Mesendoderm (in vitro differentiated cells): ENCODE data around the gene ABCC1.
"Not testable (repeated sequence)": the region's sequence is repeated elsewhere in the genome, so short reads cannot be mapped to it uniquely, and the experiment has no call there.

Source experiments
- DNase-seq: peaks from one replicate; pipeline ENCODE4 v3.0.0; 2013
- H2AK5ac ChIP-seq: 2 replicates; pipeline ENCODE4 v1.6.1; 2013; ENCODE audit warnings: low read length, inconsistent platforms
- H2BK120ac ChIP-seq: 2 replicates; pipeline ENCODE4 v1.6.1; 2013; ENCODE audit warnings: low read depth, mild to moderate bottlenecking, low read length, moderate library complexity, mixed read lengths
- H2BK15ac ChIP-seq: replicated peaks from 2 replicates; pipeline ENCODE4 v1.6.1; 2013; ENCODE audit warnings: low read depth, mild to moderate bottlenecking, moderate library complexity
- H2BK5ac ChIP-seq: 2 replicates; pipeline ENCODE4 v1.6.1; 2013; ENCODE audit warnings: low read length, inconsistent platforms
- H3K18ac ChIP-seq: 2 replicates; pipeline ENCODE4 v1.6.1; 2013; ENCODE audit warnings: mild to moderate bottlenecking, low read length, mixed read lengths
- H3K23ac ChIP-seq: one replicate; pipeline ENCODE4 v1.6.1; 2013; ENCODE audit warnings: low read length
- H3K27ac ChIP-seq: 2 replicates; pipeline ENCODE4 v1.5.1; 2013; ENCODE audit warnings: low read depth, mild to moderate bottlenecking, inconsistent platforms, low read length, moderate library complexity
- H3K27me3 ChIP-seq: 2 replicates; pipeline ENCODE4 v1.6.1; 2013; ENCODE audit warnings: low read length, control low read depth, mild to moderate bottlenecking, inconsistent platforms; ENCODE audit not compliant: insufficient read depth, poor library complexity
- H3K36me3 ChIP-seq: 2 replicates; pipeline ENCODE4 v1.6.1; 2013; ENCODE audit warnings: low read length, inconsistent platforms; ENCODE audit not compliant: control insufficient read depth, insufficient read depth
- H3K4ac ChIP-seq: one replicate; pipeline ENCODE4 v1.6.1; 2013; ENCODE audit warnings: low read depth, mild to moderate bottlenecking, low read length, moderate library complexity
- H3K4me1 ChIP-seq: 2 replicates; pipeline ENCODE4 v1.6.1; 2013; ENCODE audit warnings: low read depth, low read length, inconsistent platforms; ENCODE audit not compliant: control insufficient read depth
- H3K4me2 ChIP-seq: 2 replicates; pipeline ENCODE4 v1.6.1; 2013; ENCODE audit warnings: low read length
- H3K4me3 ChIP-seq: 2 replicates; pipeline ENCODE4 v1.5.1; 2013; ENCODE audit warnings: mild to moderate bottlenecking, low read length
- H3K56ac ChIP-seq: one replicate; pipeline ENCODE4 v1.6.1; 2013; ENCODE audit warnings: low read length
- H3K79me1 ChIP-seq: 2 replicates; pipeline ENCODE4 v1.6.1; 2013; ENCODE audit warnings: low read length, inconsistent platforms
- H3K79me2 ChIP-seq: 2 replicates; pipeline ENCODE4 v1.6.1; 2013; ENCODE audit warnings: mild to moderate bottlenecking, low read length; ENCODE audit not compliant: control insufficient read depth, insufficient read depth
- H3K9ac ChIP-seq: 2 replicates; pipeline ENCODE4 v1.6.1; 2013; ENCODE audit warnings: low read length, inconsistent platforms
- H4K5ac ChIP-seq: one replicate; pipeline ENCODE4 v1.6.1; 2013; ENCODE audit warnings: low read length
- H4K8ac ChIP-seq: one replicate; pipeline ENCODE4 v1.6.1; 2013; ENCODE audit warnings: low read depth, mild to moderate bottlenecking, control low read depth, low read length, moderate library complexity
- WGBS: extraction: QIAGEN DNeasy Blood & Tissue Kit; methylation state at CpG from one replicate; pipeline ENCODE4 v1.1.7; 2013; ENCODE audit warnings: low lambda C conversion rate, missing lambda C conversion rate; ENCODE audit not compliant: insufficient coverage; ENCODE audit errors: extremely low coverage; 5-methylcytosine and 5-hydroxymethylcytosine counted together

The ABCC1 gene

GRCh38 chr16:15982194-15982915 lies 32.9 kb downstream of the ABCC1 start:
- not testable (repeated sequence) for H3K36me3 ChIP-seq, H3K4me3 ChIP-seq, H3K27ac ChIP-seq, DNase-seq, H3K23ac ChIP-seq, H4K5ac ChIP-seq, H3K56ac ChIP-seq, H2BK15ac ChIP-seq, H2BK120ac ChIP-seq, H3K4ac ChIP-seq, H2BK5ac ChIP-seq, H3K4me1 ChIP-seq, H3K27me3 ChIP-seq, H3K18ac ChIP-seq, H3K9ac ChIP-seq, H3K4me2 ChIP-seq, H4K8ac ChIP-seq, H2AK5ac ChIP-seq
- Histone ChIP-seq H3K79me1 (peaks cover 18% of the 10 kb centered on the region), H3K79me2 (peaks cover 37% of the 10 kb centered on the region)
- no CpG with 5 or more reads among the region's 5 CpGs for WGBS

GRCh38 chr16:15983898-15984297 lies 34.5 kb downstream of the ABCC1 start:
- Histone ChIP-seq H3K4me3 (no peak overlapping the region), H3K4ac (no peak overlapping the region), H2BK5ac (no peak overlapping the region), H2BK120ac (no peak overlapping the region), H3K4me2 (no peak overlapping the region), H3K56ac (no peak overlapping the region), H3K79me1 (peaks cover 10% of the 10 kb centered on the region), H3K4me1 (peaks cover 3% of the 10 kb centered on the region), H3K9ac (no peak overlapping the region), H3K18ac (no peak overlapping the region), H3K79me2 (peaks cover 26% of the 10 kb centered on the region), H4K5ac (no peak overlapping the region), H2AK5ac (no peak overlapping the region), H2BK15ac (no peak overlapping the region), H4K8ac (no peak overlapping the region), H3K23ac (no peak overlapping the region), H3K27me3 (no peaks in the 10 kb centered on the region), H3K36me3 (no peaks in the 10 kb centered on the region), H3K27ac (no peak overlapping the region)
- no CpG with 5 or more reads among the region's 5 CpGs for WGBS
- DNase-seq: no peak

DNA sequence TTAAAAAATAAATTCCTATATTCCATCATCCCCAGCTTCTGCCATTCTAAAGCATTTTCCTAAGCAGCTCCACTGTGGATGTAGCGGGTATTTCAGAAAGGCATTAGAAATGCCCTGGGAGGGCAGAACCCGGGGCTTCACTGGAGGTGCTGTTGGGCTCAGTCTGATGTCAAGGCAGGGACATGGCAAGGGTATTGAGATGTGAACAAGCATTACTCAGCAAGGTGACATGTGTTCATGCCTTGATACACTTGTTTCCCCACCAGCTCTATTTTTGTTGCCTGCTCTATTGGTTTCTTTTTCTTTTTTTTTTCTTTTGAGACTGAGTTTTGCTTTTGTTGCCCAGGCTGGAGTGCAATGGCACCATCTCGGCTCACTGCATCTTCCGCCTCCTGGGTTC lies 35.7 kb downstream of the ABCC1 start:
- Histone ChIP-seq H3K9ac (no peak overlapping the region), H3K23ac (no peak overlapping the region), H2BK15ac (no peak overlapping the region), H3K27ac (no peak overlapping the region), H3K27me3 (no peaks in the 10 kb centered on the region), H3K79me1 (peaks cover 14% of the 10 kb centered on the region), H3K4ac (no peak overlapping the region), H2BK120ac (no peak overlapping the region), H3K36me3 (no peaks in the 10 kb centered on the region), H4K8ac (no peak overlapping the region), H4K5ac (no peak overlapping the region), H2BK5ac (no peak overlapping the region), H3K4me1 (peaks cover 6% of the 10 kb centered on the region), H3K4me2 (no peak overlapping the region), H2AK5ac (no peak overlapping the region), H3K18ac (no peak overlapping the region), H3K56ac (no peak overlapping the region), H3K4me3 (no peak overlapping the region), H3K79me2 (peaks cover 27% of the 10 kb centered on the region)
- no peak for DNase-seq
- no CpG with 5 or more reads among the region's 4 CpGs for whole genome bisulfite sequencing

- H2AK5ac ChIP-seq: no peak overlapping the region
- no peak overlapping the region for H3K9ac ChIP-seq
- H3K36me3 ChIP-seq: no peaks in the 10 kb centered on the region
- H3K4ac ChIP-seq: no peak overlapping the region
- H3K27me3 ChIP-seq: no peaks in the 10 kb centered on the region
- no peak overlapping the region for H3K4me2 ChIP-seq
- no CpG with 5 or more reads among the region's 9 CpGs for WGBS
- no peak overlapping the region for H3K27ac ChIP-seq
- no peak overlapping the region for H2BK15ac ChIP-seq
- no peak overlapping the region for H3K23ac ChIP-seq
- H3K4me1 ChIP-seq: peaks cover 6% of the 10 kb centered on the region
- no peak overlapping the region for H3K4me3 ChIP-seq
- DNase-seq: no peak
- peaks cover 36% of the 10 kb centered on the region for H3K79me2 ChIP-seq
- H3K18ac ChIP-seq: no peak overlapping the region
- peaks cover 20% of the 10 kb centered on the region for H3K79me1 ChIP-seq
- H2BK5ac ChIP-seq: no peak overlapping the region
- no peak overlapping the region for H4K8ac ChIP-seq
- no peak overlapping the region for H3K56ac ChIP-seq
- H2BK120ac ChIP-seq: no peak overlapping the region
- H4K5ac ChIP-seq: no peak overlapping the region
Measured at GRCh38 chr16:15986261-15986660, 36.8 kb downstream of the ABCC1 start.

DNA sequence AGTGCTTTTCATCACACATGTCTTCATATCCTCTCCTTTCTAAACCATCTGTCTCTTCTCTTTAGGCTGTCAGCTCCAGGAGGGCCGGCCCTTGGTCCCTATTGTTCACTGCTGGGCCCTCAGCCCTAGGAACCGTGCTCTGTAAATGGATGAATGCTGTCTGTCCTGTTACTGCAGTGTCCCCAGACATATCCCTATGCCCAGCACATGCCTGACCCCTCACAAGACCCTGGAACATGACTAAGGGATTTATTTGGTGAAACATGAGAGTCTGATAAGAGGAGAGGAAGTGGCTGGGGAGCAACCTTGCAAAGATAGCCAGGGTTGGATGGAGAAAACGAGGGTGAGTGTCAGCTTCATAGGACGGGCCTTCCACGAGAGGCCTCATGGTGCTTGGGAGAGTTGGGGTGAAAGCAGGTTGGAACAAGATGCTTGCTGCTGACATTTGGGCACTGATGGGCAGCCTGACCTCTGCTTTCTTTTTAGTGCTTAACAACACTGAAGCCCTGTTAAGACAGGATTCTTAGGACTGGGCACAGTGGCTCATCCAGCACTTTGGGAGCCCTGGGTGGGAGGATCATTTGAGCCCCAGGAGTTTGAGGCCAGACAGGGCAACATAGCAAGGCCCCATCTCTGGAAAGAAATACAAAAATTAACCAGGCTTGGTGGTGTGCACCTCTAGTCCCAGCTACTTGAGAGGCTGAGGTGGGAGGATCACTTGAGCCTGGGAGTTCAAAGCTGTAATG lies 39.0 kb downstream of the ABCC1 start:
- Histone ChIP-seq H2AK5ac (no peak overlapping the region), H3K27me3 (no peaks in the 10 kb centered on the region), H3K4ac (no peak overlapping the region), H3K79me2 (peaks cover 48% of the 10 kb centered on the region), H4K5ac (no peak overlapping the region), H3K79me1 (peaks cover 33% of the 10 kb centered on the region), H2BK15ac (no peak overlapping the region), H2BK120ac (no peak overlapping the region), H3K23ac (no peak overlapping the region), H3K4me2 (no peak overlapping the region), H3K18ac (no peak overlapping the region), H2BK5ac (no peak overlapping the region), H3K27ac (peak overlapping the region; percentile 1), H3K4me1 (peaks cover 6% of the 10 kb centered on the region), H3K9ac (no peak overlapping the region), H3K56ac (no peak overlapping the region), H4K8ac (no peak overlapping the region), H3K4me3 (no peak overlapping the region), H3K36me3 (no peaks in the 10 kb centered on the region)
- peak; percentile 69 for DNase-seq
- no CpG with 5 or more reads among the region's 5 CpGs for WGBS
